ENCODE results near the gene SLC22A1.

GRCh38 chr6:160190081-160190480 lies 68.5 kb downstream of the SLC22A1 start:
- TF ChIP-seq RAD21 (IDR thresholded peaks at IDR 0.05 in 1 of 2, conservative IDR thresholded peaks at IDR 0.05 in 1 of 2; ENCODE audit: low read depth in 2 of 2, low read length in 2 of 2) (no peak), TAF7 (optimal IDR thresholded peaks at IDR 0.05; ENCODE audit: borderline replicate concordance, low read depth, low read length) (no peak), CBX5 (IDR thresholded peaks at IDR 0.05; ENCODE audit: low read depth, low read length) (no peak), POU5F1 (IDR thresholded peaks at IDR 0.05; ENCODE audit: low read depth, low read length) (no peak), SIN3A (conservative IDR thresholded peaks at IDR 0.05 in 1 of 2, IDR thresholded peaks at IDR 0.05 in 1 of 2; ENCODE audit: low read depth in 1 of 2, low read length in 2 of 2) (no peak), RFX5 (IDR thresholded peaks at IDR 0.05; ENCODE audit: borderline replicate concordance, low read depth, low read length) (no peak), RBBP5 (IDR thresholded peaks at IDR 0.05; ENCODE audit: borderline replicate concordance, low read depth, low read length) (no peak)
- TF ChIP-seq, protein P1, sequence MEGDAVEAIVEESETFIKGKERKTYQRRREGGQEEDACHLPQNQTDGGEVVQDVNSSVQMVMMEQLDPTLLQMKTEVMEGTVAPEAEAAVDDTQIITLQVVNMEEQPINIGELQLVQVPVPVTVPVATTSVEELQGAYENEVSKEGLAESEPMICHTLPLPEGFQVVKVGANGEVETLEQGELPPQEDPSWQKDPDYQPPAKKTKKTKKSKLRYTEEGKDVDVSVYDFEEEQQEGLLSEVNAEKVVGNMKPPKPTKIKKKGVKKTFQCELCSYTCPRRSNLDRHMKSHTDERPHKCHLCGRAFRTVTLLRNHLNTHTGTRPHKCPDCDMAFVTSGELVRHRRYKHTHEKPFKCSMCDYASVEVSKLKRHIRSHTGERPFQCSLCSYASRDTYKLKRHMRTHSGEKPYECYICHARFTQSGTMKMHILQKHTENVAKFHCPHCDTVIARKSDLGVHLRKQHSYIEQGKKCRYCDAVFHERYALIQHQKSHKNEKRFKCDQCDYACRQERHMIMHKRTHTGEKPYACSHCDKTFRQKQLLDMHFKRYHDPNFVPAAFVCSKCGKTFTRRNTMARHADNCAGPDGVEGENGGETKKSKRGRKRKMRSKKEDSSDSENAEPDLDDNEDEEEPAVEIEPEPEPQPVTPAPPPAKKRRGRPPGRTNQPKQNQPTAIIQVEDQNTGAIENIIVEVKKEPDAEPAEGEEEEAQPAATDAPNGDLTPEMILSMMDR (IDR thresholded peaks at IDR 0.05; ENCODE audit: control extremely low read depth in 1 of 3, insufficient read depth in 1 of 3, low read depth in 1 of 3, low read length in 3 of 3), result no peak
